Panc1 (cell line): ENCODE results near the gene BAIAP3. TPM values are rescaled to one million over a fixed set of nuclear protein-coding genes. Genes with fewer than 3 reads are reported as not detected.
A peak's percentile ranks its signal among the peaks of the same experiment; 100 is the strongest.

Experiments used
- ATAC-seq: fragments of 200-7000 bp; cut with Tn5 transposase; 2 replicates; pipeline ENCODE4 v1.9.1; 2020; ENCODE audit warnings: mild to moderate bottlenecking, moderate library complexity
- BruUV-seq: library from RNA; stranded (reverse); fragments of 400-500 nt; replicated peaks from 2 replicates; lab custom pipeline; 2021; lab: Mats Ljungman, UMichigan
- CTCF ChIA-PET: fragments of 300-600 bp; sonication (Branson Sonifier 250); formaldehyde crosslinking; loops from one replicate; lab custom pipeline; 2022; ENCODE audit warnings: antibody characterized with exemption; lab: Charles Lee
- POLR2A ChIA-PET: fragments of 300-600 bp; sonication (Branson Sonifier 250); formaldehyde crosslinking; loops from one replicate; lab custom pipeline; 2022; ENCODE audit warnings: antibody characterized with exemption; lab: Charles Lee
- DNase-seq: peaks from one replicate; pipeline ENCODE4 v3.0.0-alpha.2; 2010; ENCODE audit warnings: low read depth, low spot score
- H3K27ac ChIP-seq: 2 replicates; pipeline ENCODE4 v1.5.1; 2011; ENCODE audit warnings: mild to moderate bottlenecking, low read length, inconsistent platforms
- H3K27me3 ChIP-seq: fragments of 200-500 bp; sonication (Bioruptor generic); 2 replicates; pipeline ENCODE4 v1.6.0; 2014; ENCODE audit warnings: low read length, inconsistent platforms; ENCODE audit not compliant: control insufficient read depth, insufficient read depth
- H3K36me3 ChIP-seq: fragments of 200-500 bp; sonication (Bioruptor generic); 2 replicates; pipeline ENCODE4 v1.5.1; 2014; ENCODE audit warnings: inconsistent platforms, mild to moderate bottlenecking, low read length, moderate library complexity; ENCODE audit not compliant: control insufficient read depth, insufficient read depth
- H3K4me1 ChIP-seq: 2 replicates; pipeline ENCODE4 v1.5.1; 2011; ENCODE audit warnings: inconsistent platforms, mild to moderate bottlenecking, low read length, moderate library complexity; ENCODE audit not compliant: control insufficient read depth, insufficient read depth
- H3K4me3 ChIP-seq, 2 experiments: 2 replicates each; pipeline ENCODE4 v1.5.1; 2011 to 2012; ENCODE audit warnings: low read depth in 2 of 2, low read length in 2 of 2, mild to moderate bottlenecking in 2 of 2, inconsistent platforms in 1 of 2, moderate library complexity in 1 of 2
- H3K9me3 ChIP-seq: fragments of 200-500 bp; sonication (Bioruptor generic); 2 replicates; pipeline ENCODE4 v1.5.1; 2014; ENCODE audit warnings: low read depth, mild to moderate bottlenecking, inconsistent platforms, low read length, moderate library complexity; ENCODE audit not compliant: control insufficient read depth, insufficient read depth
- POLR2AphosphoS5 ChIP-seq: IDR thresholded peaks from 2 replicates; pipeline ENCODE4 v1.6.1; 2012; ENCODE audit warnings: mild to moderate bottlenecking, low read depth, low read length, moderate library complexity
- SIN3A ChIP-seq: IDR thresholded peaks from 2 replicates; pipeline ENCODE4 v1.6.1; 2012; ENCODE audit warnings: low read depth, mild to moderate bottlenecking, low read length, moderate library complexity, borderline replicate concordance; ENCODE audit not compliant: insufficient read depth
- TCF7L2 ChIP-seq: IDR thresholded peaks from 2 replicates; pipeline ENCODE4 v1.6.1; 2011; ENCODE audit warnings: mild to moderate bottlenecking, low read depth, low read length, inconsistent platforms
- in situ Hi-C: cut with HindIII; loops from 2 replicates; pipeline ENCODE4 v1.10.0; 2016; ENCODE audit warnings: low sequenced_read_pairs, low pct_unique_long_range_greater_than_20kb
- intact Hi-C: fragments of 100-400 bp; cut with micrococcal nuclease; formaldehyde crosslinking; loops from one replicate; pipeline ENCODE4 v1.10.0; 2022; ENCODE audit not compliant: unreplicated experiment
- total RNA-seq: library from RNA; stranded (reverse); gene quantifications from one replicate; pipeline ENCODE4 v1.2.1, GENCODE V29; 2021; ENCODE audit not compliant: unreplicated experiment
- TF ChIP-seq, protein P1 (sequence below): fragments of 450-650 bp; IDR thresholded peaks from 2 replicates; pipeline ENCODE4 v1.5.1; 2017; ENCODE audit warnings: mild to moderate bottlenecking
- TF ChIP-seq, protein P2 (sequence below), 2 experiments: IDR thresholded peaks; 2 replicates each; pipeline ENCODE4 v1.6.1; 2011 to 2012; ENCODE audit warnings: low read depth in 2 of 2, control low read depth in 1 of 2, low read length in 1 of 2, mild to moderate bottlenecking in 1 of 2, moderate library complexity in 1 of 2; ENCODE audit not compliant: insufficient read depth in 1 of 2

BAIAP3 gene
- total RNA-seq, 1 experiment from 2014 or later: 9.4 TPM

DNA sequence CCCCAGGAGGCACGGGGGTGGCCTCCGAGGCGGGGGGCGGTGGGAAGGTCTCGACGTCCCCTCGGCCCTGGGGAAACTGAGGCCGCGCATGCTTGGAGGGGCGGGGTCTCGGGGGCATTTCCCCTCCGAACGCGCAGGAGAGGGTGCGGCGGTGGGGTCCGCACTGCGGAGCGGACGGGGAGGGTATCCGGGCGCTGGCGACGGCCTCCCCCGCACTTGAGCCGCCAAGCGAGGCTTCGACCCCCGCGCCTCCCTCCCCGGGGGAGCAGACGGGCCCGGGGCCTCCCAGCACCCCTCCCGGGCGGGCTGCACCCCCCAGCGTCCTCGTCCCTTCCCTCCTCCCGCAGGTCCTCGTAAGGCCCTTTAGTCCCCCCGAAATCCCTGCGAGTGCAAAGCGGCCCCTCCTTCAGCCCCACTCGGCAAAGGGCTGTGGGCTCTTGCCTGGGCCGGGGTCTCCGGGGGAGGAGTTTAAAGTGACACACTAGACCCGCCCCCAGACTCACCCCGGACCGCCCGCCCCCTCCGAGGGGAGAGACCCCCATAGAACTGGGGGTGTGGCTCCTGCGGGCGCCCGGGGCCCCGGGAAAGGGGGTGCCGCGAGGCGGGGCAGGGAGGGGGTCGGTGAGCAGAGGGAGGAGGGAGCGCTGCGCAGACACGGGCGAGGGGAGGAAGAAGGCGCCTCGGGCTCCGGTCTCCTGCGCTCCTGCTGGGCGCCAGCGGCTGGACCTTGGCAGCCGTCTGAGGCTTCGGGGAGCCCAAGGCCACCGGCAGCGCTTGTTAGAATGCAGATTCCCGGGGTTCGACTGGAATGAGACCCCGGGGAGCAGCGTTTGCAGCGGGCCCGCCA lies 632 bp downstream of the BAIAP3 start:
- in situ Hi-C loops (no loop called here), intact Hi-C loops (no loop called here)
- TF ChIP-seq, protein P1, sequence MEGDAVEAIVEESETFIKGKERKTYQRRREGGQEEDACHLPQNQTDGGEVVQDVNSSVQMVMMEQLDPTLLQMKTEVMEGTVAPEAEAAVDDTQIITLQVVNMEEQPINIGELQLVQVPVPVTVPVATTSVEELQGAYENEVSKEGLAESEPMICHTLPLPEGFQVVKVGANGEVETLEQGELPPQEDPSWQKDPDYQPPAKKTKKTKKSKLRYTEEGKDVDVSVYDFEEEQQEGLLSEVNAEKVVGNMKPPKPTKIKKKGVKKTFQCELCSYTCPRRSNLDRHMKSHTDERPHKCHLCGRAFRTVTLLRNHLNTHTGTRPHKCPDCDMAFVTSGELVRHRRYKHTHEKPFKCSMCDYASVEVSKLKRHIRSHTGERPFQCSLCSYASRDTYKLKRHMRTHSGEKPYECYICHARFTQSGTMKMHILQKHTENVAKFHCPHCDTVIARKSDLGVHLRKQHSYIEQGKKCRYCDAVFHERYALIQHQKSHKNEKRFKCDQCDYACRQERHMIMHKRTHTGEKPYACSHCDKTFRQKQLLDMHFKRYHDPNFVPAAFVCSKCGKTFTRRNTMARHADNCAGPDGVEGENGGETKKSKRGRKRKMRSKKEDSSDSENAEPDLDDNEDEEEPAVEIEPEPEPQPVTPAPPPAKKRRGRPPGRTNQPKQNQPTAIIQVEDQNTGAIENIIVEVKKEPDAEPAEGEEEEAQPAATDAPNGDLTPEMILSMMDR: no peak
- TF ChIP-seq POLR2AphosphoS5 (no peak), SIN3A (no peak), TCF7L2 (no peak)
- TF ChIP-seq, protein P2, sequence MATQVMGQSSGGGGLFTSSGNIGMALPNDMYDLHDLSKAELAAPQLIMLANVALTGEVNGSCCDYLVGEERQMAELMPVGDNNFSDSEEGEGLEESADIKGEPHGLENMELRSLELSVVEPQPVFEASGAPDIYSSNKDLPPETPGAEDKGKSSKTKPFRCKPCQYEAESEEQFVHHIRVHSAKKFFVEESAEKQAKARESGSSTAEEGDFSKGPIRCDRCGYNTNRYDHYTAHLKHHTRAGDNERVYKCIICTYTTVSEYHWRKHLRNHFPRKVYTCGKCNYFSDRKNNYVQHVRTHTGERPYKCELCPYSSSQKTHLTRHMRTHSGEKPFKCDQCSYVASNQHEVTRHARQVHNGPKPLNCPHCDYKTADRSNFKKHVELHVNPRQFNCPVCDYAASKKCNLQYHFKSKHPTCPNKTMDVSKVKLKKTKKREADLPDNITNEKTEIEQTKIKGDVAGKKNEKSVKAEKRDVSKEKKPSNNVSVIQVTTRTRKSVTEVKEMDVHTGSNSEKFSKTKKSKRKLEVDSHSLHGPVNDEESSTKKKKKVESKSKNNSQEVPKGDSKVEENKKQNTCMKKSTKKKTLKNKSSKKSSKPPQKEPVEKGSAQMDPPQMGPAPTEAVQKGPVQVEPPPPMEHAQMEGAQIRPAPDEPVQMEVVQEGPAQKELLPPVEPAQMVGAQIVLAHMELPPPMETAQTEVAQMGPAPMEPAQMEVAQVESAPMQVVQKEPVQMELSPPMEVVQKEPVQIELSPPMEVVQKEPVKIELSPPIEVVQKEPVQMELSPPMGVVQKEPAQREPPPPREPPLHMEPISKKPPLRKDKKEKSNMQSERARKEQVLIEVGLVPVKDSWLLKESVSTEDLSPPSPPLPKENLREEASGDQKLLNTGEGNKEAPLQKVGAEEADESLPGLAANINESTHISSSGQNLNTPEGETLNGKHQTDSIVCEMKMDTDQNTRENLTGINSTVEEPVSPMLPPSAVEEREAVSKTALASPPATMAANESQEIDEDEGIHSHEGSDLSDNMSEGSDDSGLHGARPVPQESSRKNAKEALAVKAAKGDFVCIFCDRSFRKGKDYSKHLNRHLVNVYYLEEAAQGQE (IDR thresholded peaks at IDR 0.05; ENCODE audit: insufficient read depth in 1 of 2, low read depth in 2 of 2, low read length in 1 of 2): no peak
- peaks cover 20% of the 10 kb centered on the region for H3K4me1 ChIP-seq
- no TSS peak for BruUV-seq
- no peaks in the 10 kb centered on the region for H3K9me3 ChIP-seq
- ChIA-PET CTCF (no interaction called here), POLR2A (no interaction called here)
- DNase-seq: no peak
- H3K27me3 ChIP-seq: no peaks in the 10 kb centered on the region
- no peak for ATAC-seq
- no peak overlapping the region for H3K27ac ChIP-seq
- peak overlapping the region; percentile 38 to 46 for H3K4me3 ChIP-seq
- no peaks in the 10 kb centered on the region for H3K36me3 ChIP-seq

DNA sequence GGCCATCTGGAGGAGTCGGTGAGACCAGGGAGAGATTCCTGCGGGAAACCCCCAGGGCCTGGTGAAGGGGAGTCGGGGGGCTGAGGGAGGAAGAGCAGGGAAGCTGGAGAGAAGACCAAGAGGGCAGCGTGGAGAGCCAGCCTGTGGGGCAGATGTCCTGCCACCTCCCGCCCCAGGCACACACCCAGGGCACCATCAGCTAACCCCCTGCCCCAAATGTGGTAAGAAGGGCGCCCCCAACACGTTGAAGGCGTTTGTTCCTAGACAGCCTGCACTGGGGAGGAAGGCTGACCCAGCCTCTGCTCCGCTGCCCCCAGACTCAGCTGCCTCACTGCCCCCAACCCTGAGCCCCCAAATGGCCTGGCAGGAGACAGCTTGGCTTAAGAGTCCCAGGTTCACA lies 1.3 kb downstream of the BAIAP3 start:
- POLR2A ChIA-PET: no interaction called here
- Histone ChIP-seq H3K36me3 (no peaks in the 10 kb centered on the region), H3K4me3 (0 out of 4 replicates have a peak overlapping the region, but pooled peaks of 1 of the 2 experiments have one; percentile 46), H3K27ac (no peak overlapping the region), H3K27me3 (no peaks in the 10 kb centered on the region), H3K4me1 (peaks cover 20% of the 10 kb centered on the region), H3K9me3 (no peaks in the 10 kb centered on the region)
- BruUV-seq: no TSS peak
- intact Hi-C loops: no loop called here
- DNase-seq: no peak
- ATAC-seq: no peak
- TF ChIP-seq, protein P1: peak; percentile 14; the same call in 1 of the 2 replicates
- no peak for TF ChIP-seq POLR2AphosphoS5
- in situ Hi-C loops: no loop called here
- CTCF ChIA-PET: no interaction called here
